ENCODE measurements around the gene CS. TPM values are rescaled to one million over a fixed set of nuclear protein-coding genes. Genes with fewer than 3 reads are reported as not detected.

CS gene
- total and polyA plus RNA-seq, 2 of the 4 experiments (the other 2 are of a cell fraction), result 139 to 146 TPM

DNA sequence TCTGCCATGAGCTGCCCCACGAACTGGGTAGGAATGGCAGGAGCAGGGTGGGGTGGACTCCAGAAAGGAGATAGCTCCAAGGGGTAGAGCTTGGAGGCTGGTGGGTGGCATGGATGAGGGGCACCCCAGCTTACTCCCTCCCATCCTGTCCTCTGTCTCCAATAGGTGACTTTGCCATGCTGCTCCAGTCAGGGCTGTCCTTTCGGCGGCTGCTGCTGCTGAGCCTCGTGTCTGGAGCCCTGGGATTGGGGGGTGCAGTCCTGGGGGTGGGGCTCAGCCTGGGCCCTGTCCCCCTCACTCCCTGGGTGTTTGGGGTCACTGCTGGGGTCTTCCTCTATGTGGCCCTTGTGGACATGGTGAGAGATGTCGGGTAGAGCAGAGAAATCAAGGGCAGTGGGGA lies 63.1 kb downstream of the CS start:
- Histone ChIP-seq H3K36me3 (ENCODE audit: control insufficient read depth, insufficient read depth, low read length) (peaks cover 39% of the 10 kb centered on the region), H3K9ac (ENCODE audit: low read depth, low read length) (no peak overlapping the region), H3K9me3 (ENCODE audit: control insufficient read depth, insufficient read depth, low read length) (no peaks in the 10 kb centered on the region), H2BK120ac (ENCODE audit: low read depth, low read length) (no peak overlapping the region), H2AFZ (replicated peaks; ENCODE audit: low read length, poor library complexity) (peak overlapping the region; percentile 10), H3K9me1 (ENCODE audit: insufficient read depth, low read length) (peaks cover 14% of the 10 kb centered on the region; the same call in 1 of the 2 replicates), H2BK20ac (ENCODE audit: low read depth, low read length) (no peak overlapping the region), H4K91ac (ENCODE audit: insufficient read depth, low read depth, low read length) (no peak overlapping the region), H4K5ac (ENCODE audit: low read depth, low read length) (no peak overlapping the region), H4K8ac (ENCODE audit: low read depth in 2 of 2, low read length in 2 of 2) (no peak overlapping the region), H3K27ac (ENCODE audit: insufficient read depth, low read length) (no peak overlapping the region), H2AK5ac (ENCODE audit: low read depth, low read length) (no peak overlapping the region), H3K27me3 (ENCODE audit: control insufficient read depth, insufficient read depth, low read length) (no peaks in the 10 kb centered on the region), H3K4me2 (ENCODE audit: low read depth, low read length) (no peak overlapping the region), H3K23ac (ENCODE audit: low read depth, low read length) (no peak overlapping the region), H2BK15ac (ENCODE audit: low read depth, low read length) (no peak overlapping the region), H3K4me1 (ENCODE audit: control insufficient read depth, insufficient read depth, low read length) (peaks cover 5% of the 10 kb centered on the region; the same call in 1 of the 2 replicates), H3K4me3 (ENCODE audit: insufficient read depth, low read depth, low read length) (no peak overlapping the region), H3K56ac (ENCODE audit: extremely low read depth, insufficient read depth, low read length) (no peak overlapping the region), H2BK5ac (ENCODE audit: low read depth, low read length, poor library complexity, severe bottlenecking) (no peak overlapping the region), H3K14ac (replicated peaks; ENCODE audit: low read depth, low read length) (no peak overlapping the region), H3K18ac (ENCODE audit: low read depth, low read length) (no peak overlapping the region), H3K79me1 (ENCODE audit: low read depth in 1 of 2, low read length in 2 of 2) (peaks cover 5 to 21% of the 10 kb centered on the region in 2 experiments; a peak in 3 of 4 replicates), H3K4ac (ENCODE audit: low read depth, low read length) (no peak overlapping the region), H2AK9ac (replicated peaks; ENCODE audit: low read depth, low read length, poor library complexity) (peak overlapping the region; percentile 24), H4K20me1 (ENCODE audit: insufficient read depth, low read length) (peaks cover 19% of the 10 kb centered on the region)
- intact Hi-C loops (cut with micrococcal nuclease), result no loop called here
- dilution Hi-C loops (cut with HindIII; ENCODE audit: low sequenced_read_pairs, unreplicated experiment), result no loop called here
- BruUV-seq (replicated peaks), result no TSS peak
- TF ChIP-seq RFX5 (IDR thresholded peaks at IDR 0.05; ENCODE audit: low read depth, low read length) (no peak), RCOR1 (IDR thresholded peaks at IDR 0.05; ENCODE audit: insufficient replicate concordance, low read length) (no peak), NFE2L2 (IDR thresholded peaks at IDR 0.05; ENCODE audit: low read depth, low read length) (no peak), BHLHE40 (IDR thresholded peaks at IDR 0.05; ENCODE audit: low read depth, low read length) (no peak), RAD21 (IDR thresholded peaks at IDR 0.05; ENCODE audit: low read length) (no peak), POLR2A (IDR thresholded peaks at IDR 0.05; ENCODE audit: low read depth, low read length) (no peak), MXI1 (IDR thresholded peaks at IDR 0.05; ENCODE audit: borderline replicate concordance, low read depth, low read length) (no peak)
- TF ChIP-seq, protein P1, sequence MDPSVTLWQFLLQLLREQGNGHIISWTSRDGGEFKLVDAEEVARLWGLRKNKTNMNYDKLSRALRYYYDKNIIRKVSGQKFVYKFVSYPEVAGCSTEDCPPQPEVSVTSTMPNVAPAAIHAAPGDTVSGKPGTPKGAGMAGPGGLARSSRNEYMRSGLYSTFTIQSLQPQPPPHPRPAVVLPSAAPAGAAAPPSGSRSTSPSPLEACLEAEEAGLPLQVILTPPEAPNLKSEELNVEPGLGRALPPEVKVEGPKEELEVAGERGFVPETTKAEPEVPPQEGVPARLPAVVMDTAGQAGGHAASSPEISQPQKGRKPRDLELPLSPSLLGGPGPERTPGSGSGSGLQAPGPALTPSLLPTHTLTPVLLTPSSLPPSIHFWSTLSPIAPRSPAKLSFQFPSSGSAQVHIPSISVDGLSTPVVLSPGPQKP (IDR thresholded peaks at IDR 0.05; ENCODE audit: borderline replicate concordance, low read depth, low read length), result no peak
- no peak for ATAC-seq (ENCODE audit: low read depth)
- no CpG with 5 or more reads among the region's 5 CpGs for WGBS, 2 experiments (ENCODE audit: extremely low coverage in 2 of 2, insufficient read length in 1 of 2)
- no peak for DNase-seq
- POLR2A ChIA-PET (ENCODE audit: unreplicated experiment), result no interaction called here
- in situ Hi-C loops (cut with MboI; ENCODE audit: low sequenced_read_pairs), result no loop called here
- CTCF ChIA-PET, result no interaction called here
